Heart right ventricle (tissue), 16 donors: ENCODE measurements around the gene ALPK1. TPM values are rescaled to one million over a fixed set of nuclear protein-coding genes. Genes with fewer than 3 reads are reported as not detected.

Experiments used
- ATAC-seq, 8 donors: fragments of 200-7000 bp; cut with Tn5 transposase; one replicate each; pipeline ENCODE4 v1.9.1; 2020; ENCODE audit warnings: mild to moderate bottlenecking in 8 of 8, moderate library complexity in 8 of 8, moderate number of reproducible peaks in 1 of 8
- DNase-seq, 2 donors: peaks; one replicate each; pipeline ENCODE4 v3.0.0-alpha.2; 2020
- H3K27ac ChIP-seq, 10 donors: fragments of 200-600 bp; sonication (generic) in 2 of 10; one replicate each; pipeline versions ENCODE4 v1.5.0 to v1.8.0; 2020 to 2022; ENCODE audit warnings: mild to moderate bottlenecking in 3 of 10
- H3K27me3 ChIP-seq, 7 donors: fragments of 200-600 bp; one replicate each; pipeline ENCODE4 v1.8.0; 2021 to 2022; ENCODE audit warnings: mild to moderate bottlenecking in 2 of 7
- H3K36me3 ChIP-seq, 9 donors: fragments of 200-600 bp; sonication (generic) in 1 of 9; one replicate each; pipeline versions ENCODE4 v1.5.0 to v1.8.0; 2020 to 2022; ENCODE audit warnings: mild to moderate bottlenecking in 2 of 9
- H3K4me1 ChIP-seq, 9 donors: fragments of 200-600 bp; sonication (generic) in 1 of 9; one replicate each; pipeline versions ENCODE4 v1.5.0 to v1.8.0; 2020 to 2022; ENCODE audit warnings: mild to moderate bottlenecking in 4 of 9
- H3K4me3 ChIP-seq, 10 donors: fragments of 200-600 bp; sonication (generic) in 2 of 10; one replicate each; pipeline versions ENCODE4 v1.5.0 to v1.8.0; 2020 to 2022; ENCODE audit warnings: mild to moderate bottlenecking in 7 of 10, moderate library complexity in 2 of 10
- H3K9me3 ChIP-seq, 11 donors: fragments of 200-600 bp in 10 of 11; sonication (generic) in 2 of 11; one replicate each; pipeline versions ENCODE4 v1.5.0 to v1.8.0; 2013 to 2022; ENCODE audit warnings: mild to moderate bottlenecking in 2 of 11, control low read depth in 1 of 11, moderate library complexity in 1 of 11
- CTCF ChIP-seq, 9 donors: fragments of 200-600 bp; sonication (generic) in 2 of 9; IDR thresholded peaks; one replicate each; pipeline versions ENCODE4 v1.5.0 to v1.8.0; 2021 to 2022; ENCODE audit warnings: antibody characterized with exemption in 9 of 9, mild to moderate bottlenecking in 5 of 9, moderate library complexity in 1 of 9
- WGBS, 2 donors: extraction: QIAGEN DNeasy Blood & Tissue Kit; methylation state at CpG; one replicate each; pipeline ENCODE4 v1.1.7; 2013; ENCODE audit warnings: inconsistent platforms in 1 of 2; 5-methylcytosine and 5-hydroxymethylcytosine counted together
- intact Hi-C, 10 donors: fragments of 100-400 bp; cut with DNase I; formaldehyde crosslinking; loops; one replicate each; pipeline versions ENCODE4 v1.11.1 to v1.14.2; 2022
- polyA plus RNA-seq, 2 donors: library from polyadenylated mRNA; stranded (reverse); fragments of 200-250 nt; gene quantifications; one replicate each; pipeline ENCODE4 v1.2.3, GENCODE V29; 2013
- total RNA-seq, 10 donors: library from RNA; stranded (reverse); fragmentation: NEBNext Ultra II Directional in 3 of 10; extraction: Animal tissue kit (Norgen Biotek cat#: 25700) in 3 of 10; gene quantifications; one replicate each; pipeline versions ENCODE4 v1.2.1 to v1.2.4, GENCODE V29; 2021 to 2023
- donor health status: Arrhythmogenic right ventricular cardiomyopathy.
- donor health status: ischemic (EF 13 %, LVEDD 7.1; RV severe dilation, severe dysfunction).
- donor health status: healthy with polysubstance abuse.
- donor health status: DM: no; HTN: yes; CAD: no.
- donor health status: DM: no; HTN: no; CAD: no.
- donor health status: ischemic (EF 25% LVEDD 6.9; RV normal size, moderate dysfunction).
- donor health status: ischemic (EF 25% LVEDD 5.7; RV mildly dilated, moderate dysfunction).
- donor health status: healthy.
- donor health status: DM: yes; HTN: yes; CAD: no.
- donor health status: Ischemic cardiomyopathy.
- donor health status: ischemic (EF 35%, LVEDD 5.7; RV mildly dilated, moderate dysfunction).
- donor health status: nonischemic (EF 11% LVEDD 7.7; RV severe dilation, severe dysfunction).
- donor health status: DM: yes; HTN: yes; CAD: no.
- donor health status: PGD.
- donor health status: ischemic (EF 29% LVEDD 5.4; RV normal size, mild dysfunction).
- donor health status: nonischemic (EF 23%, LVEDD 6.1; RV moderate dilation, normal function).

Gene ALPK1
- total and polyA plus RNA-seq, 12 donors = 1.1 to 11.0 (median 4.4) TPM

GRCh38 chr4:112418092-112418491 lies 120.9 kb downstream of the ALPK1 start:
- no peak overlapping the region for H3K4me3 ChIP-seq
- H3K4me1 ChIP-seq = no peaks in the 10 kb centered on the region
- TF ChIP-seq CTCF (IDR thresholded peaks at IDR 0.05) = no peak
- ATAC-seq (no peak), DNase-seq (no peak)
- H3K27me3 ChIP-seq = no peaks in the 10 kb centered on the region
- WGBS, 2 donors = 55 to 61% methylated on average over 10 of the region's 10 CpGs
- intact Hi-C loops = no loop called here
- H3K36me3 ChIP-seq = peaks cover 0 to 52% (median 0%) of the 10 kb centered on the region in 9 donors
- no peak overlapping the region for H3K27ac ChIP-seq
- peaks cover 0 to 12% (median 0%) of the 10 kb centered on the region in 11 donors for H3K9me3 ChIP-seq

- 89 to 92% methylated on average over 7 of the region's 7 CpGs for WGBS, 2 donors
- ATAC-seq = no peak
- Histone ChIP-seq H3K36me3 (peaks cover 0 to 62% (median 0%) of the 10 kb centered on the region in 9 donors), H3K4me1 (no peaks in the 10 kb centered on the region), H3K27ac (no peak overlapping the region), H3K9me3 (peaks cover 0 to 1% (median 0%) of the 10 kb centered on the region in 11 donors), H3K27me3 (no peaks in the 10 kb centered on the region), H3K4me3 (no peak overlapping the region)
- no peak for DNase-seq
- no peak for TF ChIP-seq CTCF (IDR thresholded peaks at IDR 0.05)
- intact Hi-C loops = no loop called here
Observed at GRCh38 chr4:112421911-112422310, 124.7 kb downstream of the ALPK1 start.

- no peak overlapping the region for H3K27ac ChIP-seq
- intact Hi-C loops = no loop called here
- TF ChIP-seq CTCF (IDR thresholded peaks at IDR 0.05) = no peak
- no peaks in the 10 kb centered on the region for H3K27me3 ChIP-seq
- no peak overlapping the region for H3K4me3 ChIP-seq
- no peak for ATAC-seq
- 76 to 82% methylated on average over 2 of the region's 2 CpGs for WGBS, 2 donors
- H3K36me3 ChIP-seq = peaks cover 0 to 69% (median 0%) of the 10 kb centered on the region in 9 donors
- H3K4me1 ChIP-seq = no peaks in the 10 kb centered on the region
- DNase-seq = no peak
- H3K9me3 ChIP-seq = no peaks in the 10 kb centered on the region
Observed at GRCh38 chr4:112422644-112423043, 125.5 kb downstream of the ALPK1 start.

- ATAC-seq (no peak), DNase-seq (no peak)
- intact Hi-C loops = no loop called here
- TF ChIP-seq CTCF (IDR thresholded peaks at IDR 0.05) = no peak
- no peak overlapping the region for H3K27ac ChIP-seq
- peaks cover 0 to 79% (median 0%) of the 10 kb centered on the region in 9 donors for H3K36me3 ChIP-seq
- H3K4me3 ChIP-seq = no peak overlapping the region
- no peaks in the 10 kb centered on the region for H3K27me3 ChIP-seq
- 86 to 87% methylated on average over 1 of the region's 1 CpG for WGBS, 2 donors
- no peaks in the 10 kb centered on the region for H3K9me3 ChIP-seq
- H3K4me1 ChIP-seq = no peaks in the 10 kb centered on the region
Observed at GRCh38 chr4:112423591-112423990, 126.4 kb downstream of the ALPK1 start.
